SK-N-SH (cell line): Measurements from ENCODE around the gene STRN.

Source experiments
- CTCF ChIP-seq: fragments of 200-600 bp; sonication (generic); IDR thresholded peaks from 2 replicates; pipeline ENCODE4 v1.6.1; 2017; ENCODE audit warnings: antibody characterized with exemption, mild to moderate bottlenecking, moderate library complexity
- EZH2phosphoT487 ChIP-seq: fragments of 200-600 bp; sonication (generic); IDR thresholded peaks from 2 replicates; pipeline ENCODE4 v1.6.1; 2017; ENCODE audit warnings: low read depth, mixed run types, mild to moderate bottlenecking, antibody characterized with exemption, moderate library complexity, borderline replicate concordance
- FOSL2 ChIP-seq: IDR thresholded peaks from 2 replicates; pipeline ENCODE4 v1.4.0; 2012; ENCODE audit warnings: low read depth, mild to moderate bottlenecking, moderate library complexity, borderline replicate concordance
- GABPA ChIP-seq: IDR thresholded peaks from 2 replicates; pipeline ENCODE4 v1.4.0; 2012; ENCODE audit warnings: low read depth, mild to moderate bottlenecking
- JUND ChIP-seq: IDR thresholded peaks from 2 replicates; pipeline ENCODE4 v1.4.0; 2012
- MAX ChIP-seq: IDR thresholded peaks from 2 replicates; pipeline ENCODE4 v1.4.0; 2012; ENCODE audit warnings: low read depth
- MXI1 ChIP-seq: IDR thresholded peaks from 2 replicates; pipeline ENCODE4 v1.6.1; 2012; ENCODE audit warnings: mild to moderate bottlenecking, low read depth, low read length, improper control_type of control experiment
- POLR2AphosphoS5 ChIP-seq: IDR thresholded peaks from 2 replicates; pipeline ENCODE4 v1.6.1; 2012; ENCODE audit warnings: low read depth, low read length
- USF2 ChIP-seq: fragments of 150-350 bp; IDR thresholded peaks from 2 replicates; pipeline ENCODE4 v1.6.1; 2017; ENCODE audit warnings: antibody characterized with exemption, low read length, low read depth, borderline replicate concordance

GRCh38 chr2:36800381-36800780, 166.0 kb downstream of the STRN start:
- TF ChIP-seq JUND: no peak
- no peak for TF ChIP-seq MAX
- no peak for TF ChIP-seq CTCF
- no peak for TF ChIP-seq POLR2AphosphoS5
- no peak for TF ChIP-seq USF2
- no peak for TF ChIP-seq MXI1
- TF ChIP-seq FOSL2: no peak
- TF ChIP-seq GABPA: no peak
- TF ChIP-seq EZH2phosphoT487: no peak
